ENCODE results near the gene LGR4. TPM values are rescaled to one million over a fixed set of nuclear protein-coding genes. Genes with fewer than 3 reads are reported as not detected.

The LGR4 gene
- total RNA-seq, 1 donor from 2014 or later = 15.9 TPM

DNA sequence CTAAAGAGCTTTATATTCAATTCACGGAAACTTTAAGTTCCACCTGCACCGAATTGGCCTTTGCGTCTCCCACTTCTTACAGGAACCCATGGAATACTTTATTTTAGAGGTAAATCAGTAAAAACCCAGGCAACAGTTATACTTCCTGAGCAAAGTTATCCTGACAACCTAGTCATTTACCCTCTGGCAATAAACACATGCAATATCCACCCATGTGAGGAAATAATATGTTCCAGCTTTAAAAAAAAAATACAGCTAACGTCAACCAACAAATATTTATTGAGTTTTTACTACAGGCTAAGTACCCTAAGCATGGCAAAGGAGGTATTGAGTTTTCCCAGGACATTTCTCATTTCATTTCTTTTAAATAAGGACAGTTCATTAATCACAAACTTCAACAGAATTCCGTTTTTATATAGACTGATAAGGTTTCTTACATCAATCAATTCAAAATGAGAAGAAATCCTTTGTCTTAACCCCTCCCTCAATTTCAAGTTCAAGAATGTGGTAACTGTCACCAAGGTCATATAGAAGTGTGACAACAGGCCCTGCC, 71.2 kb downstream of the LGR4 start:
- TF ChIP-seq, protein P1, sequence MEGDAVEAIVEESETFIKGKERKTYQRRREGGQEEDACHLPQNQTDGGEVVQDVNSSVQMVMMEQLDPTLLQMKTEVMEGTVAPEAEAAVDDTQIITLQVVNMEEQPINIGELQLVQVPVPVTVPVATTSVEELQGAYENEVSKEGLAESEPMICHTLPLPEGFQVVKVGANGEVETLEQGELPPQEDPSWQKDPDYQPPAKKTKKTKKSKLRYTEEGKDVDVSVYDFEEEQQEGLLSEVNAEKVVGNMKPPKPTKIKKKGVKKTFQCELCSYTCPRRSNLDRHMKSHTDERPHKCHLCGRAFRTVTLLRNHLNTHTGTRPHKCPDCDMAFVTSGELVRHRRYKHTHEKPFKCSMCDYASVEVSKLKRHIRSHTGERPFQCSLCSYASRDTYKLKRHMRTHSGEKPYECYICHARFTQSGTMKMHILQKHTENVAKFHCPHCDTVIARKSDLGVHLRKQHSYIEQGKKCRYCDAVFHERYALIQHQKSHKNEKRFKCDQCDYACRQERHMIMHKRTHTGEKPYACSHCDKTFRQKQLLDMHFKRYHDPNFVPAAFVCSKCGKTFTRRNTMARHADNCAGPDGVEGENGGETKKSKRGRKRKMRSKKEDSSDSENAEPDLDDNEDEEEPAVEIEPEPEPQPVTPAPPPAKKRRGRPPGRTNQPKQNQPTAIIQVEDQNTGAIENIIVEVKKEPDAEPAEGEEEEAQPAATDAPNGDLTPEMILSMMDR (IDR thresholded peaks at IDR 0.05; ENCODE audit: insufficient read depth, low read length, poor library complexity, severe bottlenecking) = no peak
- DNase-seq (ENCODE audit: low read depth) = no peak
- H3K27me3 ChIP-seq (ENCODE audit: control insufficient read depth, insufficient read depth, low read length) = no peaks in the 10 kb centered on the region
- no peak overlapping the region for H3K4me3 ChIP-seq (ENCODE audit: low read depth, low read length)
- no peaks in the 10 kb centered on the region for H3K36me3 ChIP-seq (ENCODE audit: control insufficient read depth, insufficient read depth, low read length)

DNA sequence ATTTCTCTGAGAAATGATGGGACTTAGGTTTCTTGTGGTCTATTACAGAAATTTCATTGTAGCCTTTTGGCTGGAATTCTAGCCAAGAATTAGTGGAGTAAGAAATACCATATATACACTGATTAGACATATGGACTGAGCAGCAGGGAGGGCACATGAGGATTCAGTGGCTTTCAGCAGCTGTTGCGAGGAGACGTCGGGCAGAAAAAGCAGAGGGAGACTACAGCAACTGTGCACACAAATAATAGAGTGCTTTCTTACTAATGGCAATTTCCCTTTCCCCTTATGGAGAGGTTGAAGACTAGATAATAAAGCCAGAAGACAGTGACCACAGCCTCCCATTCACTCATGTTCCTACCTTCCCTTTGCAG, 74.2 kb downstream of the LGR4 start:
- no peak overlapping the region for H3K4me3 ChIP-seq (ENCODE audit: low read depth, low read length)
- TF ChIP-seq, protein P1 (IDR thresholded peaks at IDR 0.05; ENCODE audit: insufficient read depth, low read length, poor library complexity, severe bottlenecking) = no peak
- no peaks in the 10 kb centered on the region for H3K27me3 ChIP-seq (ENCODE audit: control insufficient read depth, insufficient read depth, low read length)
- DNase-seq (ENCODE audit: low read depth) = no peak
- no peaks in the 10 kb centered on the region for H3K36me3 ChIP-seq (ENCODE audit: control insufficient read depth, insufficient read depth, low read length)

DNA sequence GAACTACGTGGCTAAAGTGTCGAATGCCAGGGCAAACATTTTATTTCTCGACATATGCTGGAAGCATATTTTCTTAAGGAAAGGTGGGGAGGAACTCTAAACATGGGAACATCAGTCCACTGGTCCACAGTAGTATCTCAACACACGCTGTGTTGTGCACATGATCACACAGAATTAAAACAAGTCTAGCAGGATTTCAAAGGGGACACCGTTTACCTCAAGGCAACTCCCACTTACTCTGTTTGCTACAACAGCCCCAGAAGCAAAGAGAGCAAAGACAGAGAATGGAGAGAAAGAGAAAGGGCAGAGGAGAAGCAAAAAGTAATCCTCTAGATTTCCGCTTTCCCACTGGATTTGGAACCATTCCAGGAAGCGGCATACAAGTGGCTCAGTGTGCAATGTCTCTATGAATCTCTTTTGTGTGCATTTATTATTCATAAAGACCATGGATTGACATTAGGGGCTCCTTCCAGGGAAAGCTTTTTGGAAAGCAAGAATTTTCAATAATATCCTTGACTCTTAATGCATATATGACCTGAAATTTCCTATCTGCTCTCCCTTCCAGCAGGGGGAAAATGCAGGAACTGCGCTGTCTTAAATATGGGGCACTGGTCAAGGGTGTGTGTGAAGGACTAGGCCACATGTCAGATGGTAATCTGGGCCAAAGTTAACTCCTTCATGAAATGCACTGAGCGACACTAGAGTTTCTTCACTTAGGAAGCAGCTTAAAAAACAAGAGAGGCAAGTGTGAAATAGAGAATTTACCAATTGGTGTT, 74.8 kb downstream of the LGR4 start:
- no peak for DNase-seq (ENCODE audit: low read depth)
- Histone ChIP-seq H3K4me3 (ENCODE audit: low read depth, low read length) (no peak overlapping the region), H3K36me3 (ENCODE audit: control insufficient read depth, insufficient read depth, low read length) (no peaks in the 10 kb centered on the region), H3K27me3 (ENCODE audit: control insufficient read depth, insufficient read depth, low read length) (no peaks in the 10 kb centered on the region)
- TF ChIP-seq, protein P1 (IDR thresholded peaks at IDR 0.05; ENCODE audit: insufficient read depth, low read length, poor library complexity, severe bottlenecking) = no peak

DNA sequence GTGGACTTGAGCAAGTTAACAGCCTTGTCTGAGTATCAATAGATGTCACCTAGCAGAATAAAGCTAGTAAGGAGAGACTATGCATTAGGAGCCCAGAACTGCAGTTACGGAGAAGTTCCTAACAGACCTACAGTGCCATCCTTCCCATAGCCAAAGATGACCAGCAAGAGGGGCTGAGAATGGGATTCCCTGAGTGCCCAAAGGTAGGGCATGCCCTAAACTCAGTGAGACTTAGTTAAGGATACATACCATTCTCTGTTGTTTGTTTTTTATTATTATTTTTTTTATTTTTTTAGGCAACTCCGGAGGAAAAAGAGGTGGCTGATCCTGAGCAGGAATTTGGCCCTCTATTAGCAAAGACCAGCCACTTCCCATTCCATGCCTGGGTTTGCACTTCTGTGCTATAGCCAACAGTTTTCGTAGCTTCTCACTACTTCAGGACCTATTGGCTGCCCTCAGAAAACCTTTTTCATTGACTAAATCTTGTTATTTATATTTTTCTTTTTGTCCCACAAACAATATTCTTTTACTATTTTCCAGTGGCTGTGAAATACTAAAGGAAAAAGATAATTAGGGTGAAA, 76.2 kb downstream of the LGR4 start:
- TF ChIP-seq, protein P1 (IDR thresholded peaks at IDR 0.05; ENCODE audit: insufficient read depth, low read length, poor library complexity, severe bottlenecking) = no peak
- no peak for DNase-seq (ENCODE audit: low read depth)
- no peak overlapping the region for H3K4me3 ChIP-seq (ENCODE audit: low read depth, low read length)
- H3K27me3 ChIP-seq (ENCODE audit: control insufficient read depth, insufficient read depth, low read length) = no peaks in the 10 kb centered on the region
- no peaks in the 10 kb centered on the region for H3K36me3 ChIP-seq (ENCODE audit: control insufficient read depth, insufficient read depth, low read length)

DNA sequence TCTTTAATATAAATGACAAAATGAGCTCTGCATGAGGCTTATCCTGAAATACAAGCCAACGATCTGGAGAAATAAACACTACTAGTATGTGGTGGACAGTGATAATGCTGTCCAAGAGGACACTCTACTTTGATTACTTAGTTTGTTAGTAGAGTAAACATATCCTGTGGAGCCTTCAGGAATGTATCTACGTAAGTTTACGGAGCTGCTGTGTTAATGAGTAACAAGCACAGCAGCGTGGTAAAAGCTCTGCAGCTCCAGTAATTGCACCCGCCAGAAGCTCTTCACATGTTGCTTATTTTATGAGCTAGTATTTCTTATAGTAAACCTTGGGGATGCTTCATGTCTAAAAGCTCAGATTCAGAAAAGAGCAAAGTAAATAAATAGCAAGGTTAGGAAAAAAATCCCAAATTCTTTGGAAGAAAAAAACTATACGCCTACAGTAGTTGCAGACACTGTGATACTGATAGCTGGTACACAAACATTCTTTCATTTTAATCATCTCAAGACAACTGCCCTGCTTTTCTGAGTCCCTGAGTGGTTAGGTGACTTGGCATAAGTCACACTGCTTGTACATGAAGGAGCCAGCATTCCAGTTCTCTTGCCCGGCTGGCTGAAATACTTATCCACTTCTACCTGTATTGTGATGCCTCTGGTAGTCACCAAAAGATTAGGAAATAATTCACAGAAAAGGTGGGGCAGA, 76.9 kb downstream of the LGR4 start:
- Histone ChIP-seq H3K27me3 (ENCODE audit: control insufficient read depth, insufficient read depth, low read length) (no peaks in the 10 kb centered on the region), H3K36me3 (ENCODE audit: control insufficient read depth, insufficient read depth, low read length) (no peaks in the 10 kb centered on the region), H3K4me3 (ENCODE audit: low read depth, low read length) (no peak overlapping the region)
- DNase-seq (ENCODE audit: low read depth) = peak; percentile 77
- TF ChIP-seq, protein P1 (IDR thresholded peaks at IDR 0.05; ENCODE audit: insufficient read depth, low read length, poor library complexity, severe bottlenecking) = no peak

Data from kidney epithelial cell (primary cell).